B cell (primary cell): ENCODE results near the gene CFAP20DC. TPM values are rescaled to one million over a fixed set of nuclear protein-coding genes. Genes with fewer than 3 reads are reported as not detected.

Experiments used
- ATAC-seq: fragments of 200-7000 bp; cut with Tn5 transposase; one replicate; pipeline ENCODE4 v1.10.0; 2021; ENCODE audit warnings: low read depth, mild to moderate bottlenecking, moderate number of reproducible peaks, moderate library complexity
- CTCF ChIA-PET: fragments of 350-600 bp; sonication (Branson Sonifier 250); formaldehyde crosslinking; loops from one replicate; lab custom pipeline; 2021; ENCODE audit warnings: antibody characterized with exemption, inconsistent platforms; lab: Charles Lee
- POLR2A ChIA-PET: fragments of 350-600 bp; sonication (Branson Sonifier 250); formaldehyde crosslinking; loops from one replicate; lab custom pipeline; 2021; ENCODE audit warnings: antibody characterized with exemption; lab: Charles Lee
- DNase-seq: peaks from one replicate; pipeline ENCODE4 v3.0.0; 2013
- H2AFZ ChIP-seq: 2 replicates; pipeline ENCODE4 v1.6.1; 2012; ENCODE audit warnings: mild to moderate bottlenecking, low read depth, low read length; ENCODE audit not compliant: insufficient read depth, poor library complexity, severe bottlenecking
- H3K27ac ChIP-seq, 2 donors: 1 replicate in 1 of 2; 2 replicates in 1 of 2; pipeline ENCODE4 v1.5.1; 2012 to 2013; ENCODE audit warnings: low read length in 2 of 2, mild to moderate bottlenecking in 2 of 2, moderate library complexity in 1 of 2
- H3K27me3 ChIP-seq, 4 experiments: fragments of 200-600 bp in 1 of 4; sonication (generic) in 1 of 4; replicated peaks in 1 of 4; 1 replicate in 2 of 4; 2 replicates in 2 of 4; pipeline versions ENCODE4 v1.6.1 to v1.7.0; 2013 to 2016; ENCODE audit warnings: low read length in 3 of 4, mild to moderate bottlenecking in 2 of 4, mixed read lengths in 1 of 4, moderate library complexity in 1 of 4; ENCODE audit not compliant: insufficient read depth in 4 of 4, control insufficient read depth in 3 of 4; ENCODE audit errors: control extremely low read depth in 1 of 4
- H3K36me3 ChIP-seq, 2 experiments: replicated peaks in 1 of 2; 1 replicate in 1 of 2; 2 replicates in 1 of 2; pipeline versions ENCODE4 v1.6.1 to v1.7.1; 2013; ENCODE audit warnings: low read length in 1 of 2; ENCODE audit not compliant: insufficient read depth in 2 of 2, control insufficient read depth in 1 of 2; ENCODE audit errors: control extremely low read depth in 1 of 2, extremely low read depth in 1 of 2
- H3K4me1 ChIP-seq, 2 donors: fragments of 200-600 bp in 1 of 2; sonication (generic) in 1 of 2; 1 replicate in 1 of 2; 2 replicates in 1 of 2; pipeline versions ENCODE4 v1.5.1 to v1.6.1; 2013 to 2017; ENCODE audit warnings: low read length in 2 of 2; ENCODE audit not compliant: control insufficient read depth in 2 of 2, insufficient read depth in 2 of 2
- H3K4me2 ChIP-seq: replicated peaks from 2 replicates; pipeline ENCODE3; 2012; ENCODE audit warnings: mild to moderate bottlenecking, low read depth, low read length; ENCODE audit not compliant: poor library complexity, severe bottlenecking
- H3K4me3 ChIP-seq, 5 experiments: fragments of 200-600 bp in 1 of 5; sonication (generic) in 1 of 5; 1 replicate in 3 of 5; 2 replicates in 2 of 5; pipeline versions ENCODE4 v1.5.1 to v1.7.0; 2011 to 2016; ENCODE audit warnings: low read length in 4 of 5, mild to moderate bottlenecking in 4 of 5, low read depth in 2 of 5, control low read depth in 1 of 5, moderate library complexity in 1 of 5; ENCODE audit not compliant: insufficient read depth in 1 of 5; ENCODE audit errors: control extremely low read depth in 1 of 5, extremely low read depth in 1 of 5
- H3K79me2 ChIP-seq: fragments of 200-600 bp; sonication (generic); one replicate; pipeline ENCODE4 v1.6.0; 2016; ENCODE audit warnings: low read length; ENCODE audit not compliant: control insufficient read depth, insufficient read depth
- H3K9ac ChIP-seq: fragments of 200-600 bp; sonication (generic); 2 replicates; pipeline ENCODE4 v1.6.1; 2017; ENCODE audit warnings: mild to moderate bottlenecking, low read length, moderate library complexity
- H3K9me3 ChIP-seq, 3 donors: one replicate each; pipeline versions ENCODE4 v1.6.1 to v1.7.1; 2013; ENCODE audit warnings: low read length in 2 of 3; ENCODE audit not compliant: control insufficient read depth in 2 of 3, insufficient read depth in 1 of 3; ENCODE audit errors: control extremely low read depth in 1 of 3
- H4K20me1 ChIP-seq: 2 replicates; pipeline ENCODE4 v1.6.0; 2012; ENCODE audit warnings: mild to moderate bottlenecking, low read length; ENCODE audit not compliant: insufficient read depth, control insufficient read depth, poor library complexity, severe bottlenecking
- H3K27ac Mint-ChIP-seq: one replicate; pipeline ENCODE4 v1.8.0; 2021; ENCODE audit warnings: mixed read lengths
- H3K27me3 Mint-ChIP-seq: one replicate; pipeline ENCODE4 v1.8.0; 2021; ENCODE audit warnings: mixed read lengths
- H3K4me1 Mint-ChIP-seq: one replicate; pipeline ENCODE4 v1.8.0; 2021; ENCODE audit warnings: mixed read lengths
- H3K4me3 Mint-ChIP-seq: one replicate; pipeline ENCODE4 v1.8.0; 2021; ENCODE audit warnings: mixed read lengths
- H3K9me3 Mint-ChIP-seq: one replicate; pipeline ENCODE4 v1.8.0; 2022; ENCODE audit warnings: mixed read lengths; ENCODE audit not compliant: insufficient read depth
- EZH2 ChIP-seq: IDR thresholded peaks from 2 replicates; pipeline ENCODE4 v1.6.1; 2012; ENCODE audit warnings: borderline replicate concordance, low read depth, mild to moderate bottlenecking, moderate library complexity, low read length; ENCODE audit not compliant: insufficient read depth, poor library complexity, severe bottlenecking
- WGBS: methylation state at CpG from one replicate; pipeline ENCODE4 v1.1.5; 2013; ENCODE audit warnings: missing lambda C conversion rate; ENCODE audit not compliant: insufficient coverage; 5-methylcytosine and 5-hydroxymethylcytosine counted together
- intact Hi-C: fragments of 100-400 bp; cut with micrococcal nuclease; formaldehyde crosslinking; loops from one replicate; pipeline ENCODE4 v1.10.0; 2022
- polyA plus RNA-seq: library from polyadenylated mRNA; depleted of rRNA; stranded (reverse); fragments of >200 nt; gene quantifications from 2 replicates; pipeline ENCODE4 v1.2.3, GENCODE V29; 2012
- total RNA-seq, 2 donors: library from RNA; stranded (reverse); fragments of 120-200 nt in 1 of 2; gene quantifications; 1 replicate in 1 of 2; 2 replicates in 1 of 2; pipeline versions ENCODE4 v1.2.3 to v1.2.4, GENCODE V29; 2013 to 2022
- TF ChIP-seq, protein P1 (sequence below): fragments of 200-600 bp; IDR thresholded peaks from one replicate; pipeline ENCODE4 v1.8.0; 2022; ENCODE audit warnings: antibody characterized with exemption, mild to moderate bottlenecking

The CFAP20DC gene
- total and polyA plus RNA-seq, 2 donors (not counting 1 experiment from before 2014, with no cell fraction given): 0.27 to 1.2 TPM

DNA sequence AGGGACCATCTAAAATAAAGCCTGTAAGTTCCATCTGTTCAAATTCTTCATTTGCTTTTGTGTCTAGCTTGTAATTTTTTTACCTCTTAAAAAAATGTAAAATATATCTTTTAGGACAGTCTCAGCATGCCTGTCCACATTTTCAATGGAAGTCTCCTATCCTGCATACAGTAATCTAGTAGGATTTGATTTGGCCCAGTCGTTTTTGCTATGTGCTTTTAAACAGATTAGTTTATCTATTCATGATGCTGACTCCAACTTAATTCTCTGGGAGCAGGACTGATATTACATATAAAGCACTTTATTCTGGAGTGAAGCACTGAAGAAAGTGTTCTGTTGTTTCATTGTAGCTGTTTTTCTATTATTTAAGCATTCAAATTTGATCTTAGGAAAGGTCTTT, 38.9 kb upstream of the CFAP20DC start:
- TF ChIP-seq EZH2: no peak
- TF ChIP-seq, protein P1, sequence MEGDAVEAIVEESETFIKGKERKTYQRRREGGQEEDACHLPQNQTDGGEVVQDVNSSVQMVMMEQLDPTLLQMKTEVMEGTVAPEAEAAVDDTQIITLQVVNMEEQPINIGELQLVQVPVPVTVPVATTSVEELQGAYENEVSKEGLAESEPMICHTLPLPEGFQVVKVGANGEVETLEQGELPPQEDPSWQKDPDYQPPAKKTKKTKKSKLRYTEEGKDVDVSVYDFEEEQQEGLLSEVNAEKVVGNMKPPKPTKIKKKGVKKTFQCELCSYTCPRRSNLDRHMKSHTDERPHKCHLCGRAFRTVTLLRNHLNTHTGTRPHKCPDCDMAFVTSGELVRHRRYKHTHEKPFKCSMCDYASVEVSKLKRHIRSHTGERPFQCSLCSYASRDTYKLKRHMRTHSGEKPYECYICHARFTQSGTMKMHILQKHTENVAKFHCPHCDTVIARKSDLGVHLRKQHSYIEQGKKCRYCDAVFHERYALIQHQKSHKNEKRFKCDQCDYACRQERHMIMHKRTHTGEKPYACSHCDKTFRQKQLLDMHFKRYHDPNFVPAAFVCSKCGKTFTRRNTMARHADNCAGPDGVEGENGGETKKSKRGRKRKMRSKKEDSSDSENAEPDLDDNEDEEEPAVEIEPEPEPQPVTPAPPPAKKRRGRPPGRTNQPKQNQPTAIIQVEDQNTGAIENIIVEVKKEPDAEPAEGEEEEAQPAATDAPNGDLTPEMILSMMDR: no peak
- intact Hi-C loops: no loop called here
- Mint-ChIP-seq H3K27me3 (peaks cover 4% of the 10 kb centered on the region), H3K4me3 (no peak overlapping the region), H3K9me3 (no peaks in the 10 kb centered on the region), H3K4me1 (no peaks in the 10 kb centered on the region), H3K27ac (no peak overlapping the region)
- DNase-seq (no peak), ATAC-seq (no peak)
- ChIA-PET POLR2A (no interaction called here), CTCF (no interaction called here)
- H3K4me2 ChIP-seq: no peak overlapping the region
- no peak overlapping the region for H3K9ac ChIP-seq
- no peaks in the 10 kb centered on the region for H3K36me3 ChIP-seq
- H3K4me1 ChIP-seq: no peaks in the 10 kb centered on the region
- no peak overlapping the region for H3K4me3 ChIP-seq
- no peak overlapping the region for H2AFZ ChIP-seq
- no peak overlapping the region for H3K27ac ChIP-seq
- peaks cover 0 to 5% (median 0%) of the 10 kb centered on the region in 4 experiments for H3K27me3 ChIP-seq
- H4K20me1 ChIP-seq: no peaks in the 10 kb centered on the region
- no CpG with 5 or more reads among the region's 1 CpG for WGBS
- no peaks in the 10 kb centered on the region for H3K9me3 ChIP-seq
- H3K79me2 ChIP-seq: no peaks in the 10 kb centered on the region

DNA sequence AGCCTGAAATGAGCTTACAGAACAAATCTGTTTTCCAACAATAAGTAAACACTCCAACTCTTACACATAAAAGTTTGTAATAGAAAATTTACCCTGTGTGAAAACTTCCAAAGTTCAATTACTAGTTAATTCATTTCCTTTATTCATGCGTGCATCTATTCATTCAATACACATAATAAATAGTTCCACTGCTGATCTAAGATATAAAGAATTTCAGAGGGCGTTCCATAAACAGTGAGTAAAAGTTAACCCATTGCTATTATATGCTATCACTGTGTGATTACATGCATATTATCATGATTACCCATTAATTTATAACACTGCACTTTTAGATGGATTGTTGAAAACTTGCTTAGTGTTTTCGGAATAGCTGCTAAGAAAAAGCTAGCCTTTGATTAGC, 36.2 kb upstream of the CFAP20DC start:
- Histone ChIP-seq H3K79me2 (no peaks in the 10 kb centered on the region), H3K4me2 (no peak overlapping the region), H3K4me1 (no peaks in the 10 kb centered on the region), H3K27me3 (peaks cover 0 to 5% (median 0%) of the 10 kb centered on the region in 4 experiments), H3K4me3 (no peak overlapping the region), H3K9me3 (no peaks in the 10 kb centered on the region), H4K20me1 (no peaks in the 10 kb centered on the region), H3K27ac (no peak overlapping the region), H3K9ac (no peak overlapping the region), H2AFZ (no peak overlapping the region), H3K36me3 (no peaks in the 10 kb centered on the region)
- no peak for TF ChIP-seq EZH2
- TF ChIP-seq, protein P1: no peak
- Mint-ChIP-seq H3K4me1 (no peaks in the 10 kb centered on the region), H3K9me3 (no peaks in the 10 kb centered on the region), H3K27me3 (peaks cover 8% of the 10 kb centered on the region), H3K4me3 (no peak overlapping the region), H3K27ac (no peak overlapping the region)
- no peak for ATAC-seq
- ChIA-PET POLR2A (no interaction called here), CTCF (interaction anchor here (1.5 kb wide), 1 partner anchor 9 kb away, joined by 3 read pairs; no protein-coding TSS in a partner anchor)
- WGBS: no CpG with 5 or more reads among the region's 3 CpGs
- intact Hi-C loops: no loop called here
- no peak for DNase-seq
